HG03139 (cell line): ENCODE data around the gene STXBP4.
A peak's percentile ranks its signal among the peaks of the same experiment; 100 is the strongest.

Source experiments
- ATAC-seq: cut with Tn5 transposase; IDR thresholded peaks from one replicate; pipeline ENCODE4 v1.9.1; 2021; ENCODE audit not compliant: unreplicated experiment

The STXBP4 gene

GRCh38 chr17:54969658-54970572 lies 1.4 kb downstream of the STXBP4 start:
- no peak for ATAC-seq

- ATAC-seq: no peak
Observed at GRCh38 chr17:54971147-54971546, 2.6 kb downstream of the STXBP4 start.

- no peak for ATAC-seq
Observed at GRCh38 chr17:54971901-54972300, 3.3 kb downstream of the STXBP4 start.

GRCh38 chr17:54972406-54973138 lies 4.0 kb downstream of the STXBP4 start:
- ATAC-seq: no peak

GRCh38 chr17:54974759-54975158 lies 6.2 kb downstream of the STXBP4 start:
- ATAC-seq: no peak

GRCh38 chr17:54976316-54976715 lies 7.8 kb downstream of the STXBP4 start:
- no peak for ATAC-seq

GRCh38 chr17:54977744-54978143 lies 9.2 kb downstream of the STXBP4 start:
- ATAC-seq: no peak

GRCh38 chr17:54979657-54980056 lies 11.1 kb downstream of the STXBP4 start:
- ATAC-seq: no peak

GRCh38 chr17:54980375-54980774 lies 11.8 kb downstream of the STXBP4 start:
- no peak for ATAC-seq

- no peak for ATAC-seq
Observed at GRCh38 chr17:54982399-54982798, 13.8 kb downstream of the STXBP4 start.

- peak; percentile 55 for ATAC-seq
Observed at GRCh38 chr17:54983260-54983659, 14.7 kb downstream of the STXBP4 start.

GRCh38 chr17:54985476-54985875 lies 16.9 kb downstream of the STXBP4 start:
- ATAC-seq: no peak

GRCh38 chr17:54990118-54990517 lies 21.6 kb downstream of the STXBP4 start:
- ATAC-seq: no peak

- ATAC-seq: no peak
Observed at GRCh38 chr17:54991567-54991966, 23.0 kb downstream of the STXBP4 start.

GRCh38 chr17:54992797-54993639 lies 24.5 kb downstream of the STXBP4 start:
- peak; percentile 65 for ATAC-seq

- ATAC-seq: no peak
Observed at GRCh38 chr17:54996441-54996840, 27.9 kb downstream of the STXBP4 start.

GRCh38 chr17:55002458-55002857 lies 33.9 kb downstream of the STXBP4 start:
- ATAC-seq: no peak

GRCh38 chr17:55004484-55004883 lies 35.9 kb downstream of the STXBP4 start:
- no peak for ATAC-seq

GRCh38 chr17:55005520-55005919 lies 37.0 kb downstream of the STXBP4 start:
- ATAC-seq: peak; percentile 52

GRCh38 chr17:55023626-55024025 lies 55.1 kb downstream of the STXBP4 start:
- ATAC-seq: no peak

GRCh38 chr17:55037828-55038227 lies 69.3 kb downstream of the STXBP4 start:
- peak; percentile 98 for ATAC-seq
